A549 (cell line): ENCODE data around the gene FBXL5. TPM values are rescaled to one million over a fixed set of nuclear protein-coding genes. Genes with fewer than 3 reads are reported as not detected.
"Not testable (repeated sequence)": the region's sequence is repeated elsewhere in the genome, so short reads cannot be mapped to it uniquely, and the experiment has no call there.

Experiments
- ATAC-seq, 2 experiments: fragments of 200-7000 bp in 1 of 2; fragments of >200 bp in 1 of 2; cut with Nextera tagmentation in 1 of 2; cut with Tn5 transposase in 1 of 2; 3 replicates each; pipeline versions ENCODE4 v1.8.0 to v1.9.1; 2018 to 2020; ENCODE audit warnings: mild to moderate bottlenecking in 1 of 2, moderate library complexity in 1 of 2
- CTCF ChIA-PET: fragments of 300-600 bp; sonication (Branson Sonifier 250); formaldehyde crosslinking; extraction: SDS; loops from one replicate; lab custom pipeline; 2021; ENCODE audit warnings: antibody characterized with exemption, inconsistent platforms; lab: Yijun Ruan, JAX
- POLR2A ChIA-PET: fragments of 350-600 bp; formaldehyde crosslinking; extraction: SDS; loops from one replicate; lab custom pipeline; 2021; ENCODE audit warnings: antibody characterized with exemption, inconsistent platforms; lab: Yijun Ruan, JAX
- DNase-seq, 2 experiments: peaks; one replicate each; pipeline versions ENCODE4 v3.0.0 to v3.0.0-alpha.2; 2011 to 2016; ENCODE audit warnings: low read depth in 1 of 2, low spot score in 1 of 2
- FAIRE-seq: peaks from 2 replicates; lab custom pipeline; 2011; peaks lifted over from hg19 to GRCh38; lab: Jason Lieb, UNC
- H3K27ac ChIP-seq, 2 experiments: fragments of >200 bp; sonication (Bioruptor Twin); formaldehyde crosslinking; 3 replicates each; pipeline ENCODE4 v1.5.1; 2016 to 2017
- H3K4me1 ChIP-seq: fragments of >200 bp; sonication (Bioruptor Twin); formaldehyde crosslinking; 3 replicates; pipeline ENCODE4 v1.6.1; 2016
- H3K4me2 ChIP-seq: fragments of >200 bp; sonication (Bioruptor Twin); formaldehyde crosslinking; 3 replicates; pipeline ENCODE4 v1.6.1; 2016
- H3K4me3 ChIP-seq: fragments of >200 bp; sonication (Bioruptor Twin); formaldehyde crosslinking; 3 replicates; pipeline ENCODE4 v1.5.1; 2016
- H3K9me3 ChIP-seq: fragments of >200 bp; sonication (Bioruptor Twin); formaldehyde crosslinking; 3 replicates; pipeline ENCODE4 v1.6.1; 2016
- CBX2 ChIP-seq: fragments of 200-600 bp; sonication (generic); IDR thresholded peaks from 2 replicates; pipeline ENCODE4 v1.6.1; 2016; ENCODE audit warnings: low read depth, mild to moderate bottlenecking, borderline replicate concordance
- CEBPB ChIP-seq, 2 experiments: fragments of >200 bp in 1 of 2; sonication (Bioruptor Twin) in 1 of 2; formaldehyde crosslinking in 1 of 2; IDR thresholded peaks; 2 replicates each; pipeline ENCODE4 v1.6.1; 2012 to 2016
- FOSB ChIP-seq: fragments of 250-450 bp; sonication (Bioruptor Pico); IDR thresholded peaks from 2 replicates; pipeline ENCODE4 v1.5.0; 2020; ENCODE audit warnings: mild to moderate bottlenecking, moderate library complexity
- FOSL2 ChIP-seq, 2 experiments: fragments of 450-650 bp in 1 of 2; fragments of >200 bp in 1 of 2; sonication (Bioruptor Twin) in 1 of 2; formaldehyde crosslinking; IDR thresholded peaks; 2 replicates each; pipeline versions ENCODE4 v1.5.0 to v1.6.1; 2016 to 2020; ENCODE audit warnings: mild to moderate bottlenecking in 1 of 2, moderate library complexity in 1 of 2
- JUNB ChIP-seq: fragments of >200 bp; sonication (Bioruptor Twin); formaldehyde crosslinking; IDR thresholded peaks from 2 replicates; pipeline ENCODE4 v1.6.1; 2016
- NPAS2 ChIP-seq: fragments of 250-450 bp; sonication (Bioruptor Pico); IDR thresholded peaks from 2 replicates; pipeline ENCODE4 v1.8.0; 2022; ENCODE audit warnings: mild to moderate bottlenecking, moderate library complexity, borderline replicate concordance
- RCOR1 ChIP-seq: fragments of 150-350 bp; IDR thresholded peaks from 2 replicates; pipeline ENCODE4 v1.6.1; 2014; ENCODE audit warnings: antibody characterized with exemption, low read length, low read depth
- RNF2 ChIP-seq: fragments of 200-600 bp; sonication (generic); IDR thresholded peaks from 2 replicates; pipeline ENCODE4 v1.6.1; 2016; ENCODE audit warnings: low read depth, mild to moderate bottlenecking, antibody characterized with exemption, moderate library complexity, borderline replicate concordance
- TFCP2L1 ChIP-seq: fragments of 250-450 bp; sonication (Bioruptor Pico); IDR thresholded peaks from 2 replicates; pipeline ENCODE4 v1.5.0; 2021; ENCODE audit warnings: mild to moderate bottlenecking
- ZFP36 ChIP-seq: fragments of 450-650 bp; IDR thresholded peaks from 2 replicates; pipeline ENCODE4 v1.6.1; 2014; ENCODE audit warnings: borderline replicate concordance; ENCODE audit not compliant: partially characterized antibody
- WGBS: methylation state at CpG from one replicate; pipeline ENCODE4 v1.1.6; 2017; ENCODE audit errors: missing lambda C conversion rate; 5-methylcytosine and 5-hydroxymethylcytosine counted together
- polyA plus RNA-seq, 4 experiments: library from polyadenylated mRNA; depleted of rRNA in 3 of 4; stranded (reverse); fragments of >200 nt; fragmentation: RNase III in 1 of 4; extraction: RNeasy Plus Mini Kit Qiagen cat#74134 plus additional on column Dnase treatment in 1 of 4; gene quantifications; 2 replicates in 3 of 4; 3 replicates in 1 of 4; pipeline ENCODE4 v1.2.3, GENCODE V29; 2011 to 2017
- TF ChIP-seq, protein P1 (sequence below): fragments of 450-650 bp; IDR thresholded peaks from 2 replicates; pipeline ENCODE4 v1.6.1; 2014; ENCODE audit warnings: antibody characterized with exemption
- TF ChIP-seq, protein P2 (sequence below): IDR thresholded peaks from 2 replicates; pipeline ENCODE4 v1.6.1; 2012; ENCODE audit warnings: low read depth, borderline replicate concordance
- TF ChIP-seq, protein P3 (sequence below): fragments of >200 bp; sonication (Bioruptor Twin); formaldehyde crosslinking; IDR thresholded peaks from 3 replicates; pipeline ENCODE4 v1.6.1; 2016

FBXL5 gene
- polyA plus RNA-seq, 2 of the 4 experiments (the other 2 are of a cell fraction): 44.2 to 45.4 TPM

DNA sequence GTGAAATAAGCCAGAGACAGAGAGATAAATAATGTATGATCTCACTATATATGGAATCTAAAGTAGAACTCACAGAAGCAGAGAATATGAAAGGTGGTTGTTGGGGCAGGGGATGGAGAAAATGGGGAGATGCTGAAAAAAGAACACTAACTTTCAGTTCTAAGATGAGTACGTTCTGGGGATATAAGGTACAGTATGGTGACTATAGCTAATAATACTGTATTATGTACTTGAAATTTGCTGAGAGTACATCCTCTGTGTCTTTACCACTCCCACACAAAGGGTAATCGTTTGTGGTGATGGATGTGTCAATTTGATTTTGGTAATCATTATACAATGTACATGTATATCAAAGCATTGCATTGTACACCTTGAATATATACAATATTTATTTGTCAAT, 6.6 kb downstream of the FBXL5 start (continued):
- TF ChIP-seq, protein P1, sequence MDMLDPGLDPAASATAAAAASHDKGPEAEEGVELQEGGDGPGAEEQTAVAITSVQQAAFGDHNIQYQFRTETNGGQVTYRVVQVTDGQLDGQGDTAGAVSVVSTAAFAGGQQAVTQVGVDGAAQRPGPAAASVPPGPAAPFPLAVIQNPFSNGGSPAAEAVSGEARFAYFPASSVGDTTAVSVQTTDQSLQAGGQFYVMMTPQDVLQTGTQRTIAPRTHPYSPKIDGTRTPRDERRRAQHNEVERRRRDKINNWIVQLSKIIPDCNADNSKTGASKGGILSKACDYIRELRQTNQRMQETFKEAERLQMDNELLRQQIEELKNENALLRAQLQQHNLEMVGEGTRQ: no peak
- TF ChIP-seq FOSL2 (IDR thresholded peaks at IDR 0.05) (no peak), FOSL2 (CRISPR knock-in tag; IDR thresholded peaks at IDR 0.05) (no peak), TFCP2L1 (CRISPR knock-in tag) (no peak)
- TF ChIP-seq, protein P2, sequence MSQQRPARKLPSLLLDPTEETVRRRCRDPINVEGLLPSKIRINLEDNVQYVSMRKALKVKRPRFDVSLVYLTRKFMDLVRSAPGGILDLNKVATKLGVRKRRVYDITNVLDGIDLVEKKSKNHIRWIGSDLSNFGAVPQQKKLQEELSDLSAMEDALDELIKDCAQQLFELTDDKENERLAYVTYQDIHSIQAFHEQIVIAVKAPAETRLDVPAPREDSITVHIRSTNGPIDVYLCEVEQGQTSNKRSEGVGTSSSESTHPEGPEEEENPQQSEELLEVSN: no peak

DNA sequence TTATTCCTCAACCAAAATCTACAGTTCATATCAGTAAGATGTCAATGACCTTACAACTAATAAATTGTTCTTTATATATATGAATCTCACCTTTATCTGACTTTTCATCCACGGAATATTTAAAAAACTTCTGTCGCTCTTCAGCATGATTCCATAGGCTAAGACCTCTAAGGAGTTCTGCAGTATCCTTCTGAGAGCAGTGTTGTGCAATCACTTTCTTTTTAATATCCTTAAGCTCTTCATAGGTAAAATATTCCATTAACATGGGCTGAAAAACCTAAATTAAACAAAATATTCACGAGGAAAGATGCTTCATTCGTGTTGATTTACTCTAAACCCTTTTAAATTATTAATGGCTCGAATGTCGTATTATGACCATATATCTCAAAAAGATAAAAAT, 16.7 kb downstream of the FBXL5 start:
- TF ChIP-seq, protein P3, sequence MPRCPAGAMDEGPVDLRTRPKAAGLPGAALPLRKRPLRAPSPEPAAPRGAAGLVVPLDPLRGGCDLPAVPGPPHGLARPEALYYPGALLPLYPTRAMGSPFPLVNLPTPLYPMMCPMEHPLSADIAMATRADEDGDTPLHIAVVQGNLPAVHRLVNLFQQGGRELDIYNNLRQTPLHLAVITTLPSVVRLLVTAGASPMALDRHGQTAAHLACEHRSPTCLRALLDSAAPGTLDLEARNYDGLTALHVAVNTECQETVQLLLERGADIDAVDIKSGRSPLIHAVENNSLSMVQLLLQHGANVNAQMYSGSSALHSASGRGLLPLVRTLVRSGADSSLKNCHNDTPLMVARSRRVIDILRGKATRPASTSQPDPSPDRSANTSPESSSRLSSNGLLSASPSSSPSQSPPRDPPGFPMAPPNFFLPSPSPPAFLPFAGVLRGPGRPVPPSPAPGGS: no peak
- TF ChIP-seq FOSB (CRISPR knock-in tag) (no peak), ZFP36 (no peak), CEBPB (IDR thresholded peaks at IDR 0.05) (peak; percentile 28 to 53; a peak in 2 of 4 replicates)
- 87% methylated on average over 6 of the region's 6 CpGs for WGBS
- Histone ChIP-seq H3K9me3 (no peaks in the 10 kb centered on the region), H3K4me3 (no peak overlapping the region), H3K4me1 (no peaks in the 10 kb centered on the region), H3K27ac (no peak overlapping the region), H3K4me2 (no peak overlapping the region)
- FAIRE-seq: no peak
- ChIA-PET CTCF (no interaction called here), POLR2A (no interaction called here)
- DNase-seq: no peak
- ATAC-seq: no peak

DNA sequence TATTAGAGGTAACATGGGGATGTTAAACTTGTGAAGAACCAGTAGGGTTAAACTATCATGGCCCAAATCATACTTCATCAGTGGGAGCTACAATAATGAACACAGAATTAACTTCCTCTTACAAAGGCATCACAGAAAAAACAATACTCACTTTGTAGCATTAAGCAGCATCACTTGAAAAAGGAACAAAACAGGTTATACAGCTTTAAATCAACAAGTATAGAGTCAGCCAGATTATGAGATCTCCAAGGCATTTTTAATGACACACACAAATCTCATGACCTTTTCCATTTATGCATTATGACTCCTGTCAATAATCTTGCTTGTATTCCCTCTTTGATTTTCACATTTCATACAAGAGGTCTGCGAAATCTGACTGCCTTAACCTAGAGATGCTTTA, 18.3 kb downstream of the FBXL5 start:
- ChIA-PET CTCF (no interaction called here), POLR2A (no interaction called here)
- Histone ChIP-seq H3K9me3 (no peaks in the 10 kb centered on the region), H3K4me3 (no peak overlapping the region), H3K4me2 (no peak overlapping the region), H3K4me1 (no peaks in the 10 kb centered on the region), H3K27ac (no peak overlapping the region)
- WGBS: 91% methylated on average over 1 of the region's 1 CpG
- TF ChIP-seq RCOR1: no peak
- no peak for TF ChIP-seq NPAS2 (CRISPR knock-in tag)
- TF ChIP-seq CBX2: no peak
- no peak for TF ChIP-seq JUNB
- no peak for TF ChIP-seq RNF2
- DNase-seq (no peak), FAIRE-seq (no peak), ATAC-seq (no peak)

DNA sequence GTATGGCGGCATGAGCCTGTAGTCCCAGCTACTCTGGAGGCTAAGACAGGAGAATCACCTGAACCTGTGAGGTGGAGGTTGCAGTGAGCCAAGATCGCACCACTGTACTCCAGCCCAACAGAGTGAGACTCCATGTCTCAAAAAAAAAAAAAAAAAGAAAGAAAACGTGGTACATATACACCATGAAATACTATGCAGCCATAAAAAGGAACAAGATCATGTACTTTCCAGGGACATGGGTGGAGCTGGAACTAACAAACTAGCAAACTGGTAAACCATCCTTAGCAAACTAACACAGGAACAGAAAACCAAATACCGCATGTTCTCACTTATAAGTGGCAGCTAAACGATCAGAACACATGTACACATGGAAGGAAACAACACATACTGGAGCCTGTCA, 37.8 kb downstream of the FBXL5 start:
- H3K4me1 ChIP-seq, POLR2A ChIA-PET: not testable (repeated sequence)
- CTCF ChIA-PET: interaction anchor here (1.4 kb wide), 1 partner anchor 265 kb away, joined by 3 read pairs; no protein-coding TSS in a partner anchor

DNA sequence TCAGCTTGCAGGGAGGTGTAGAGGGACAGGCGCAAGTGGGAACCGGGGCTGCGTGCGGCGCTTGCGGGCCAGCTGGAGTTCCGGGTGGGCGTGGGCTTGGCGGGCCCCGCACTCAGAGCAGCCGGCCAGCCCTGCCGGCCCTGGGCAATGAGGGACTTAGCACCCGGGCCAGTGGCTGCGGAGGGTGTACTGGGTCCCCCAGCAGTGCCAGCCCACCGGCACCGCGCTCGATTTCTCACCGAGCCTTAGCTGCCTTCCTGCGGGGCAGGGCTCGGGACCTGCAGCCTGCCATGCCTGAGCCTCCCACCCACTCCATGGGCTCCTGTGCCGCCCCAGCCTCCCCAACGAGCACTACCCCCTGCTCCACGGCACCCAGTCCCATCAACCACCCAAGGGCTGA, 40.3 kb downstream of the FBXL5 start:
- H3K27ac ChIP-seq, ATAC-seq, H3K4me2 ChIP-seq, H3K4me3 ChIP-seq, DNase-seq, H3K4me1 ChIP-seq, FAIRE-seq, H3K9me3 ChIP-seq, POLR2A ChIA-PET: not testable (repeated sequence)
- WGBS: 90% methylated on average over 6 of the region's 24 CpGs
- CTCF ChIA-PET: interaction anchor here (0.6 kb wide), 1 partner anchor 90 kb away, joined by 3 read pairs; no protein-coding TSS in a partner anchor

More for the DNA sequence above, 37.8 kb downstream of the FBXL5 start:
- DNase-seq, ATAC-seq, H3K4me2 ChIP-seq, FAIRE-seq, H3K27ac ChIP-seq, H3K4me3 ChIP-seq: not testable (repeated sequence)
- 98% methylated on average over 5 of the region's 5 CpGs for WGBS
- H3K9me3 ChIP-seq: peaks cover 14% of the 10 kb centered on the region
